Measurements from ENCODE around the gene LEF1.

The LEF1 gene

DNA sequence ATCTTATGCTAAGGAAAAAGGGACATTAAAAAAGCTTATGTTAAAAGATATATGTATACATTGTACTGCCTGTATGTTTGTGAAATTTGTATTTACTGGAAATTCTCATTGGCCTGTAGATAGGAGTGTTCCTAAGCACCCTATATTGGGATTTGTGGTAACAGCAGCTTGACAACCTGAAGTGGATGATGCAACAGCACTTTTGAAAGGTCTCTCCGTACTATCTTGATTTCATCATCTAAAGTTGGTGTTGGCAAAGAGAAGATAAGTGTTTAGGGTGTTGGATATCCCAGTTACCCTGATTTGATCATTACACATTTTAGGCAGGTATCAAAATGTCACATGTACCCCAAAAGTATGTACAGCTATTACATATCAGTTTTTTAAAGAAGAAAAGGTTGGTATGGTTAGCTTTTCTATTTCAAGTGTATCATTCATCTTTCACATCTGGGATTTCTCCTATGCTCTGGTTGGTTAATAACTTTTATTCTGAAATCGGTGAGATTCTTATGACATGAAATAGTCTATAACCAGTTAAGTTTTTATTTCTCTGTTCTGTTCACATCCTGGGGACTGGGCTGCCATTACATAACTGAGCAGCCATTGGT is 168.7 kb downstream of the LEF1 start:
- DNase-seq (ENCODE audit: low read depth in 3 of 3): no peak

DNA sequence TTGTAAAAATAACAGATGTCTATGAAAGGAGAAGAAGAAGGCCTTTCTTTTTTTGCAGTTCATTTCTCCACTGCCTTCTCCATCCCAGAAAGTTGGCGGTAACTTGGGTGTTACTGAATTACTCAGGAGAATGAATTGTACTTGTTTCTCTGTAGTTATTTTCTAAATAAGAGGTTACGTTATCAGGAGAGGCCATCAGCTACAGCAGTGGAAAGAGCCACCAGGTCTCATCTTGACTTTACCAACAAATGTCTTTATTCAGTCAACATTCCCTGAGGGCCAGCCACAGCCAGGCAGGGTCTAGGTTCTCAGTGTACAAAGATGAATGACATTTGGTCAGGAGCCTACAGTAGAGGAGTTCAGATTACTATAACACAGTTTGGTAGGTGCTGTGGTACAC is 170.9 kb downstream of the LEF1 start:
- no peak for DNase-seq (ENCODE audit: low read depth in 3 of 3)
